Measurements from ENCODE around the gene USP6. TPM values are rescaled to one million over a fixed set of nuclear protein-coding genes. Genes with fewer than 3 reads are reported as not detected.

USP6 gene
- not detected in 2 replicates for total RNA-seq (2014; rRNA removed; shearing (Covaris generic))

DNA sequence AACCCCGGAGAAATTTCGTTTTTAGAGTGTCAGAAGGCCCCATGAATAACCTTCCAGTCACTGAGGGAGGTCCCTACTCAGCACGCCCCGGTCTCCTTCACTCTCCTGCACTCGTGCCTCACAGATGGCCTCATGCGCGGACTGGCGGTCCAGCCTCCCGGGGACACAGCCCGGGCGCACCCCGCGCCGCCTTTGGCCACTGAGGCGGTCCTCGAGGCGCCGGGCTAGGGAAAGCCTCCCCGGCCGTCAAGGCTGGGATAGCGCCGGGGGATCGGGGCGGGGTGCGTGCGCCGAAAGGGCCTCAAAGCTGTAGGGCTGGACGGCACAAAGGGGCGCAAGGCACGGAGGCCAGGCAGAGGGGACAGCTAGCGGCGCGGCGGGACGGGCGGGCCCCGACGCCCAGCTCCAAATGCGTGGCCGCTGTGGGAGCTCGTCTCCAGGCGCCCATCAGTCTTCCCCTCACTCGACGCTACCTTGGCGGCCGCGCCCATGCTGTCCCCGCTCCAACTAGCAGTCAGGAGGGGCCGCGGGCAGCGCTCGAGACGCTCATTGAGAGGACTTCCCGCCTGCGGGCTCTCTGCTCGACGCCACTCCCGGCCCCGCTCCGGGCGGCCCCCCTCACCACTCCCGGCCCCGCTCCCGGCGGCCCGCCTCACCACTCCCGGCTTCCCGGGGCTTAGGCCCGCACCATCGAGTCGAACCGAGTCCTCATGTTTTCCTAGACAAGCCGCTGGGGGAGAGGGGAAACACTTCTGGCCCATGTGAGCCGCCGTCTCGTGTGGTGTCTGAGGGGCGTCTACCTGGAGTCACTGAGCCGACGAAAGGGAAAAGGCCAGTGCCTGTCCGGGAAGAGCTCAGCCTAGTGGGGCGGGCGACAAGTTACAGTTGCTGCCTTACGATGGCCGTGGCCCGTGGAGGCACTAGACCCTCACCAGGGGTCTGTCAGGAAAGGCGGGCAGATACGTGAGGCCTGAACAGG, at the start of gene USP6:
Gene USP6, plus strand, starts transcription at position 360 of the 979 bp plus-strand sequence. CDS start 14,336 bp downstream, outside the sequence.

DNA sequence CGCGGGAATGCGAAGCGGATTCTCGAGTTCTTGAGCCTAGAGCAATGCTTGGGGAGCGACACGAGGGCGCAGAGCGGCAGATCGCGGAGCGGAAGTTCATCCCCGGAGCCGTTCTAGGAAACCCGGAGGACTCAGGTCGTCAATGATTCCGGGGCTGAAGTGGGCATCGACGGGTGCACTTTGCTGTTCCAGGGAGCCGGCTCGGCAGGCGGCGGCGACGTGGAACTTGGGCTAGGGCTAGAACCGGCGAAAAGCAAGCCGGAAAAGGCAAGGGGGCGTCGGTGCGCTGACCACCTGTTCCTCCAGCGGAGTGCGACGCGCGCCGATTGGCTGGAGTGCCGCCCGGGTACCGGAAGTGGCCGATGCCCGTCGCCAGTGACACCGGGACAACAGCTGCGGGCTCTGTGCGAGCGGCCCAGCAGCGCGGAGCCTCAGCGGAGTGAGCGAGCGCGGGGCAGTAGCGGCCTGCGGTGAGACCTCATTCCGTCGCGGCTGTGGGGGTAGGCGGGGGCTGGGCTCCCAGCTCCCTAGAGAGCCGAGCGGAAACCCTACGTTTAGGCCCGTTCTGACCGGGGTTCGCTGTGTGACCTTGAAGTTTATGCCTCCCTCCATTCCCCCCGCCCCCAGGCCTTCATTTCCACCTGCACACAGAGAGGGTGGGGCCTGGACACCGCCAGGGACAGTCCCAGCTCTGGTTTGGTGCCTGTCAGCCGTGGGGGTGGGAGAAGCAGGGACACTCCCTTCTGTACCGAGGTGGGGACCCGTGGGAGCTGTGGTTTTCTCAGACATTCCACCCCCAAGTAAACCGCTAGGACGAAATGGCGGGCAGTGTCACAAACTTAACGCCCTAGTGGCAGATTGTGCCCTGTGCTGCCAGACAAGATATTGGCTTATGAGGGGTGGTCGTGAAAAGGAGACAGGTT, 37.5 kb upstream of the USP6 start, which contains the start of gene ZFP3:
Gene ZFP3, plus strand, starts transcription at position 362 of the 923 bp plus-strand sequence. CDS start 13,038 bp downstream, outside the sequence.

DNA sequence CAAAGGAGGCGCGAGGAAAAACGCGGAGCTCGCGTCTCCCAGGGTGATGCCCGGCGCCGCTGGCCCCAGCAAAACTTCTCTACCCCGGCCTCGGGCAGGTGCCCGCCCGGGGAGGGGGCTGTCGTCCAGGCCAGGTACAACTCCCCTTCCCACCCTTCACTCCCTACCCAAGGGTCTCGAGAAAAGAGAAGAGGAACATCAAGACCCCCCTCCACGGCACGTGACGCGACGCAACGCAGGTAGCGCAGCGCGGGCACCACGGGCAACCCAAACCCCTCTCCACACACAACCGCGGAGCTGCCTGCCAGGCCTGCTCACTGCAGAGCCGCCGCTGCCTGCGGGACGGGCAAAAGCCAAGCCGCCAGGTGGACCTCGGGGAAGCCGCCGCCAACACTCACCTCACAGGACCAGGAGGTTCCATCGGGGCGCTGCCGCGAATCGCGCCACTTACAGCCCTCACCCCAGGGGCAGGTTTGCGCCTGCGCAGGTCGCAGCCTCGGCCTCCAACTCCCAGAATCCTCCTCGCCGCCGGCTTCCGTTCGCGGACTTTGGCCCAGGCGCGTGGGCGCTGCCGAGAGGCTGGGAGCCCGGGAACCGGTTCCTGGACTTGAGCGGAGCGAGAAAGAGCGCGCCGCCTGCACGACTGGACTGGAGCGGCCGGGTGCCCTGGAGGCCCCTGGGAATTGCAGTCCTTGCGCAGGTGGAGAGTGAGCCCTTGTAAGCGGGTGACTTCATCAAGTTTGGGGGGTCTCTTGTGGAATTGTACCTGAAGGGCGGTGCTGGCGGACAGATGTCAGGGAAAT, 4.2 kb upstream of the USP6 start, which contains the start of gene ZNF232:
Gene ZNF232, minus strand, starts transcription at position 477 of the 803 bp plus-strand sequence. Its CDS starts 56 bp downstream, at position 421.

GRCh38 chr17:5191541-5192417, 75.9 kb downstream of the USP6 start, which contains the start of gene ZNF594:
TSS of gene ZNF594 (minus strand) at chr17:5191868. CDS start at chr17:5184256, 7,612 bp downstream.

Small RNA genes within 50 kb of the gene (small RNA-seq; reads per million reads assigned to genes)
- gene AC012146.4, result not detected

Other genes starting within 250 kb of the USP6 start
- 0.45 and 0.53 TPM in 2 replicates for gene C17orf107, start 216.5 kb upstream of the USP6 start, total RNA-seq (2014; rRNA removed; shearing (Covaris generic))
- 0.19 and 0.38 TPM in 2 replicates for gene CHRNE, start 212.9 kb upstream of the USP6 start, total RNA-seq (2014; rRNA removed; shearing (Covaris generic))
- not detected in 2 replicates for gene GP1BA, start 183.8 kb upstream of the USP6 start, total RNA-seq (2014; rRNA removed; shearing (Covaris generic))
- gene SLC25A11, start 176.0 kb upstream of the USP6 start, total RNA-seq (2014; rRNA removed; shearing (Covaris generic)), result 83.0 and 86.7 TPM in 2 replicates
- gene RNF167, start 175.8 kb upstream of the USP6 start, total RNA-seq (2014; rRNA removed; shearing (Covaris generic)), result 43.8 and 50.1 TPM in 2 replicates
- 1,994 and 2,456 TPM in 2 replicates for gene PFN1, start 167.5 kb upstream of the USP6 start, total RNA-seq (2014; rRNA removed; shearing (Covaris generic))
- gene ENO3, start 164.9 kb upstream of the USP6 start, total RNA-seq (2014; rRNA removed; shearing (Covaris generic)), result 7.2 and 8.6 TPM in 2 replicates
- 90.5 and 106 TPM in 2 replicates for gene SPAG7, start 148.2 kb upstream of the USP6 start, total RNA-seq (2014; rRNA removed; shearing (Covaris generic))
- 25.6 and 46.7 TPM in 2 replicates for gene CAMTA2, start 128.4 kb upstream of the USP6 start, total RNA-seq (2014; rRNA removed; shearing (Covaris generic))
- gene INCA1, start 118.5 kb upstream of the USP6 start, total RNA-seq (2014; rRNA removed; shearing (Covaris generic)), result 0.72 TPM in 1 of 2 replicates, not detected in the other
- gene KIF1C, start 118.1 kb upstream of the USP6 start, total RNA-seq (2014; rRNA removed; shearing (Covaris generic)), result 39.6 and 46.3 TPM in 2 replicates
- not detected in 2 replicates for gene SLC52A1, start 80.6 kb upstream of the USP6 start, total RNA-seq (2014; rRNA removed; shearing (Covaris generic))
- gene ZFP3, start 37.6 kb upstream of the USP6 start, total RNA-seq (2014; rRNA removed; shearing (Covaris generic)), result not detected in 2 replicates
- gene ZNF232, start 4.2 kb upstream of the USP6 start, total RNA-seq (2014; rRNA removed; shearing (Covaris generic)), result 19.4 and 20.4 TPM in 2 replicates
- 16.3 and 17.7 TPM in 2 replicates for gene ZNF594, start 75.8 kb downstream of the USP6 start, total RNA-seq (2014; rRNA removed; shearing (Covaris generic))
- gene SCIMP, start 118.8 kb downstream of the USP6 start, total RNA-seq (2014; rRNA removed; shearing (Covaris generic)), result not detected in 2 replicates
- gene RABEP1, start 166.3 kb downstream of the USP6 start, total RNA-seq (2014; rRNA removed; shearing (Covaris generic)), result 48.4 and 58.3 TPM in 2 replicates